ENCODE data around the gene MAPKAPK2. TPM values are rescaled to one million over a fixed set of nuclear protein-coding genes. Genes with fewer than 3 reads are reported as not detected.
A peak's percentile ranks its signal among the peaks of the same experiment; 100 is the strongest.

MAPKAPK2 gene
- total RNA-seq, 1 experiment from 2014 or later = 98.5 TPM

- DNase-seq (peak; percentile 75), ATAC-seq (peak; percentile 65)
- Histone ChIP-seq H3K36me3 (ENCODE audit: low read depth, low read length) (no peaks in the 10 kb centered on the region), H3K4me2 (ENCODE audit: low read length) (peak overlapping the region; percentile 36), H3K27me3 (ENCODE audit: low read length) (no peaks in the 10 kb centered on the region), H3K9me2 (replicated peaks; ENCODE audit: low read length) (no peaks in the 10 kb centered on the region), H4K20me1 (ENCODE audit: low read length) (peaks cover 21% of the 10 kb centered on the region), H3K9me3 (ENCODE audit: low read length) (no peaks in the 10 kb centered on the region), H3F3A (ENCODE audit: low read length, unreplicated experiment) (peaks cover 14% of the 10 kb centered on the region), H2AFZ (ENCODE audit: low read length) (no peak overlapping the region), H3K9ac (ENCODE audit: low read length) (peak overlapping the region; percentile 7; the same call in 1 of the 2 replicates), H3K27ac (ENCODE audit: low read length) (peak overlapping the region; percentile 73), H3K79me2 (ENCODE audit: low read length) (peaks cover 94% of the 10 kb centered on the region), H3K4me1 (ENCODE audit: insufficient read depth, low read length) (peaks cover 54% of the 10 kb centered on the region), H3K4me3 (ENCODE audit: low read length) (no peak overlapping the region)
- BruUV-seq (replicated peaks) = no TSS peak
- TF ChIP-seq EZH2 (IDR thresholded peaks at IDR 0.05; ENCODE audit: low read length, unreplicated experiment) (no peak), EZH2phosphoT487 (IDR thresholded peaks at IDR 0.05; ENCODE audit: borderline replicate concordance, low read length) (no peak), CTCF (conservative IDR thresholded peaks at IDR 0.05; ENCODE audit: low read depth, low read length) (no peak)
- ChIA-PET POLR2A (ENCODE audit: unreplicated experiment) (interaction anchor here (0.6 kb wide), 2 partner anchors 33 to 243 kb away, joined by 3 to 8 read pairs; no protein-coding TSS in a partner anchor), CTCF (interaction anchor here (0.6 kb wide), 2 partner anchors 110 to 192 kb away, joined by 3 to 5 read pairs; no protein-coding TSS in a partner anchor)
- intact Hi-C loops (cut with micrococcal nuclease) = no loop called here
These were observed 32.4 kb downstream of the MAPKAPK2 start for GRCh38 chr1:206716870-206717673.

GRCh38 chr1:206717674-206717989 is 32.9 kb downstream of the MAPKAPK2 start:
- H3K27ac ChIP-seq (ENCODE audit: low read length) = peak overlapping the region; percentile 73

More at GRCh38 chr1:206717674-206717989, 32.9 kb downstream of the MAPKAPK2 start:
- H4K20me1 ChIP-seq (ENCODE audit: low read length) = peaks cover 21% of the 10 kb centered on the region
- BruUV-seq (replicated peaks) = no TSS peak
- H3K9me3 ChIP-seq (ENCODE audit: low read length) = no peaks in the 10 kb centered on the region
- H3K4me3 ChIP-seq (ENCODE audit: low read length) = no peak overlapping the region
- H3K4me1 ChIP-seq (ENCODE audit: insufficient read depth, low read length) = peaks cover 55% of the 10 kb centered on the region
- no peak overlapping the region for H2AFZ ChIP-seq (ENCODE audit: low read length)
- ChIA-PET POLR2A (ENCODE audit: unreplicated experiment) (no interaction called here), CTCF (no interaction called here)
- no peaks in the 10 kb centered on the region for H3K9me2 ChIP-seq (replicated peaks; ENCODE audit: low read length)
- peaks cover 14% of the 10 kb centered on the region for H3F3A ChIP-seq (ENCODE audit: low read length, unreplicated experiment)
- H3K79me2 ChIP-seq (ENCODE audit: low read length) = peaks cover 93% of the 10 kb centered on the region
- intact Hi-C loops (cut with micrococcal nuclease) = no loop called here
- H3K36me3 ChIP-seq (ENCODE audit: low read depth, low read length) = no peaks in the 10 kb centered on the region
- peak overlapping the region; percentile 36; the same call in 1 of the 2 replicates for H3K4me2 ChIP-seq (ENCODE audit: low read length)
- TF ChIP-seq EZH2phosphoT487 (IDR thresholded peaks at IDR 0.05; ENCODE audit: borderline replicate concordance, low read length) (no peak), EZH2 (IDR thresholded peaks at IDR 0.05; ENCODE audit: low read length, unreplicated experiment) (no peak), CTCF (conservative IDR thresholded peaks at IDR 0.05; ENCODE audit: low read depth, low read length) (no peak)
- ATAC-seq (no peak), DNase-seq (no peak)
- no peaks in the 10 kb centered on the region for H3K27me3 ChIP-seq (ENCODE audit: low read length)
- H3K9ac ChIP-seq (ENCODE audit: low read length) = peak overlapping the region; percentile 7; the same call in 1 of the 2 replicates
